Omental fat pad (tissue), 4 donors: ENCODE data around the gene SETD1A. TPM values are rescaled to one million over a fixed set of nuclear protein-coding genes. Genes with fewer than 3 reads are reported as not detected.

ENCODE experiments used
- ATAC-seq: fragments of 150-250 bp; one replicate; pipeline ENCODE4 v1.9.1; 2016; ENCODE audit warnings: mild to moderate bottlenecking, moderate library complexity; ENCODE audit not compliant: low FRiP score
- DNase-seq: peaks from one replicate; pipeline ENCODE4 v3.0.0-alpha.2; 2019; ENCODE audit warnings: low spot score
- CTCF ChIP-seq, 3 donors: fragments of 450-650 bp; IDR thresholded peaks; one replicate each; pipeline ENCODE4 v1.5.1; 2016 to 2017; ENCODE audit warnings: antibody characterized with exemption in 3 of 3, mild to moderate bottlenecking in 3 of 3, moderate library complexity in 2 of 3
- total RNA-seq, 4 donors: library from RNA; depleted of rRNA; stranded (reverse); fragments of >200 nt; gene quantifications; one replicate each; pipeline ENCODE4 v1.1.0, GENCODE V29; 2016

SETD1A gene
- total RNA-seq, 4 donors from 2014 or later: 5.3 to 13.6 (median 9.2) TPM

GRCh38 chr16:30982548-30983288 lies 25.2 kb downstream of the SETD1A start:
- TF ChIP-seq CTCF (IDR thresholded peaks at IDR 0.05): no peak
- no peak for ATAC-seq
- DNase-seq: no peak

- no peak for TF ChIP-seq CTCF (IDR thresholded peaks at IDR 0.05)
- no peak for ATAC-seq
- no peak for DNase-seq
Observed at GRCh38 chr16:30983289-30983889, 25.8 kb downstream of the SETD1A start.

DNA sequence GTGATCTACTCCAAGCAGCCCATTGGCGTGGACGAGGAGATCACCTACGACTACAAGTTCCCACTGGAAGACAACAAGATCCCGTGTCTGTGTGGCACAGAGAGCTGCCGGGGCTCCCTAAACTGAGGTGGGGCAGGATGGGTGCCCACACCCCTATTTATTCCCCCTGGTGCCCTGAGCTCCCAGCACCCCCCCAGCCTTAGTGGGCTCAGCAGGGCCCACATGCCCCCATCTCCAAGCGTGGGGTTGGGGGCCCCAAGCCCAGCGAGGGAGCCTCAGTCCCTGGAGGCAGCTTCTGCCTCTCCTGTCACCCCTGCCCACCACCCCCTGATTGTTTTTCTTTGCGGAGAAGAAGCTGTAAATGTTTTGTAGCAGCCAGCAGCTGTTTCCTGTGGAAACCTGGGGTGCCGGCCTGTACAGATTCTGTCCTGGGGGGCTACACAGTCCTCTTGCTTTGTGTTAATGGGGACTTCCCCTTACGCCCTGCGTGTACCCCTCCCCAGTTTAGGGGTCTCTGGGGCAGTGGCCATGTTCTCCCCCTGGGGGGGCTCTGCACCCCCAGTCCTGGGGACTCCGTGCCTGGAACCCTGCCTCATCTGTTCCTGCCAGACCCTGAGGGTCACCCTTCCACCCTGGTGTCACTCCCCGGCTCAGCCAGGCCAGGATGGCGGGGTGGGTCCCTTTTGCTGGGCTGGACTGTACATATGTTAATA lies 26.5 kb downstream of the SETD1A start:
- ATAC-seq: no peak
- no peak for DNase-seq
- TF ChIP-seq CTCF (IDR thresholded peaks at IDR 0.05): no peak

DNA sequence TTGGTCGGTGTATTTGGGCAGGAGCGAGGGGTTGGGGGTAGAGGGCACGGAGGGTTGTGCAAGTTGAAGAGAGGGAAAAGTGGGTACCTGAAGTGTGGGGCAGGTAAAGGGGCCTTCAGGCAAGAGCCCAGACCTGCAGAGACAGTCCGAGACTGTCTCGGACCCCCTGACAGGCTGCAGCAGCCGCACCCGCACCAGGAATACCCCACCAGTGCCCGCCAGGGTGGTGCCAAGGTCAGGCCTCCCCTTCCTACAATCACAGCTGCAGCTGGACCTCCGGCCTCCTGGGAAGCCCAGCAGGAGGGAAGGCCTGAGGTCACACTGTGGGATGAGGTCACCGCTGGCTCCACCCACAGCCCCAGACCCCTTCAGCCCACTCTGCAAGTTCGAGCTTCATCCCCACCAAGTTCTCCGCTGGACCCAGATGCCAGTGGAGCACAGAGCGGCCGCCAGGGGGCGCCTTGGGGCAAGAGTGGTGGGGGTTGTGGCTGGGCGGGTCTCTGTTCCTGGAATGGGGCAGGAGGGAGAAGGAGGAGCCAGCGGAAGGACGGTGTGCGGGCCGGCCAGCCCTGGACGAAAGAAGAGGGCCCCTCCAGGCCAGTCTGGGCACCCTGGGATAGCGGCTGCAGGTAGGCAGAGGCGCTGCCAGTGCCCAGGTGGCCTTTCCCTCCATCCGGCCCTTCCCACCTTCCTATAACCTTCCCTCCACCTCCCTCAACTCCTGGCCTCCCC lies 27.3 kb downstream of the SETD1A start, which contains the start of gene HSD3B7:
Gene HSD3B7 (plus strand): TSS at position 539 of the 732 bp plus-strand sequence. CDS start 452 bp downstream, outside the sequence.
- ATAC-seq (peak; percentile 82), DNase-seq (peak; percentile 98)
- peak in 2 of 3 donors; percentile 96 to 97 for TF ChIP-seq CTCF (IDR thresholded peaks at IDR 0.05)

- ATAC-seq: peak; percentile 43
- DNase-seq: no peak
Observed at GRCh38 chr16:30985401-30986128, 28.0 kb downstream of the SETD1A start.

More at GRCh38 chr16:30985401-30986128, 28.0 kb downstream of the SETD1A start:
- TF ChIP-seq CTCF (IDR thresholded peaks at IDR 0.05): no peak
